Measurements from ENCODE around the gene POC1B. TPM values are rescaled to one million over a fixed set of nuclear protein-coding genes. Genes with fewer than 3 reads are reported as not detected.
A peak's percentile ranks its signal among the peaks of the same experiment; 100 is the strongest.

The POC1B gene
- total and polyA plus RNA-seq, 2 experiments from 2014 or later: 8.3 to 15.0 TPM

DNA sequence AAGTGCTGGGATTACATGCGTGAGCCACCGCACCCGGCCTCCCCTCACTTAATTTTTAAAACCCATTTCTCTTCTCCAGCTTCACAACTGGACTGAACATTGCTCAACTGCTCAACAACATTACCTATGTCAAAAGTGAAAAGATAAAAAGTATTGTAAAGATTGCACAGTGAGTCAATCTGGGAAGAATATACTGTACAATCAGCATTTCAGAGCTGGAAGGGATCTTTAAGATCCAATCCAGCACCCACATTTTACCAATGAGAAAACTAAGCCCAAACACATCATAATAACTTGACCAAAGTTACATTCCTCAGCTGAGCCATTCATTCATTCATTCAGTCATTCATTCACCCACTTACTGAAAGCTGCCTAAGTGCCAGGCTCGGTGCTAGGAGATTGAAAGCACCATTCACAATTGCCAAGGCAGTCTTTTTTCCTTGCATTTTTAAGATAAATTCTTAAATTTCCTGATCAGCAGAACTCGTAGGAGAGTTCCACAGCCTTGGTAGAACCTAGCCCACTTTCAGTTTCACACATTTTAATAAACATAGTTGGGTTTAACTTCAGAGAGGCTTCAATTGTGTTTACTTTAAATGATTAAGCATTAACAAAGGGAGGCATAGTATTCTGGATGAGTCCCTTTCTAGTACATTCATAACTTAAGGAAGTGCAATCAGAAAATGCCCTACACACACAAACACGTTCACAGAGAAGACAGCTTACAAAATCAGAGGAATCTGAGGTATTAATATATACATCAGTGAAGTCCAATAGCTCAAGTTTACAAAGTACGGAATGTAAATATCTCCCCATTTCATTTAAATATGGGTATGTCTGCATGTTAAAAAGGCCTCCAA lies 4.3 kb downstream of the POC1B start:
- H3F3A ChIP-seq (ENCODE audit: insufficient read depth): 0 out of 2 replicates have a peak, but pooled peaks cover 4% of the 10 kb centered on the region
- TF ChIP-seq EZH2 (IDR thresholded peaks at IDR 0.05; ENCODE audit: insufficient read depth, poor library complexity, severe bottlenecking) (no peak), EZH2phosphoT487 (IDR thresholded peaks at IDR 0.05; ENCODE audit: insufficient read depth, low read depth) (no peak)
- no peak overlapping the region for H3K9ac ChIP-seq
- peak overlapping the region; percentile 45 for H3K4me2 ChIP-seq (ENCODE audit: unreplicated experiment)
- no peaks in the 10 kb centered on the region for H3K27me3 ChIP-seq (replicated peaks; ENCODE audit: insufficient read depth)
- no peaks in the 10 kb centered on the region for H4K20me1 ChIP-seq (ENCODE audit: insufficient read depth)
- in situ Hi-C loops (cut with MboI): loop anchor here (25.0 kb wide), 1 partner anchor 1409 kb away; no protein-coding TSS in a partner anchor
- no peaks in the 10 kb centered on the region for H3K9me2 ChIP-seq (ENCODE audit: insufficient read depth)
- H3K36me3 ChIP-seq (ENCODE audit: low read depth): no peaks in the 10 kb centered on the region
- H3K4me3 ChIP-seq: peak overlapping the region; percentile 11
- no peaks in the 10 kb centered on the region for H3K9me3 ChIP-seq (ENCODE audit: low read depth)
- no peak overlapping the region for H2AFZ ChIP-seq
- peaks cover 68% of the 10 kb centered on the region for H3K79me2 ChIP-seq (ENCODE audit: insufficient read depth)
- 97% methylated on average over 7 of the region's 7 CpGs for WGBS, 2 experiments (ENCODE audit: low coverage in 1 of 2, low lambda C conversion rate in 2 of 2, missing lambda C conversion rate in 2 of 2)
- no peak overlapping the region for H3K27ac ChIP-seq
- peaks cover 31% of the 10 kb centered on the region for H3K4me1 ChIP-seq (ENCODE audit: insufficient read depth)
- DNase-seq: no peak

GRCh38 chr12:89517720-89518119 lies 8.1 kb downstream of the POC1B start:
- Histone ChIP-seq H3K27me3 (replicated peaks; ENCODE audit: insufficient read depth) (no peaks in the 10 kb centered on the region), H3K36me3 (ENCODE audit: low read depth) (no peaks in the 10 kb centered on the region), H3K4me2 (ENCODE audit: unreplicated experiment) (no peak overlapping the region), H4K20me1 (ENCODE audit: insufficient read depth) (no peaks in the 10 kb centered on the region), H3K9me2 (ENCODE audit: insufficient read depth) (no peaks in the 10 kb centered on the region), H3K9me3 (ENCODE audit: low read depth) (no peaks in the 10 kb centered on the region), H3K79me2 (ENCODE audit: insufficient read depth) (peaks cover 47% of the 10 kb centered on the region), H3F3A (ENCODE audit: insufficient read depth) (no peaks in the 10 kb centered on the region), H3K4me1 (ENCODE audit: insufficient read depth) (peaks cover 16% of the 10 kb centered on the region), H3K9ac (no peak overlapping the region), H3K27ac (no peak overlapping the region), H3K4me3 (no peak overlapping the region), H2AFZ (no peak overlapping the region)
- 63 to 64% methylated on average over 3 of the region's 3 CpGs for WGBS, 2 experiments (ENCODE audit: low coverage in 1 of 2, low lambda C conversion rate in 2 of 2, missing lambda C conversion rate in 2 of 2)
- DNase-seq: no peak
- TF ChIP-seq EZH2 (IDR thresholded peaks at IDR 0.05; ENCODE audit: insufficient read depth, poor library complexity, severe bottlenecking): no peak
- no peak for TF ChIP-seq EZH2phosphoT487 (IDR thresholded peaks at IDR 0.05; ENCODE audit: insufficient read depth, low read depth)
- in situ Hi-C loops (cut with MboI): loop anchor here (25.0 kb wide), 1 partner anchor 1405 kb away; no protein-coding TSS in a partner anchor

DNA sequence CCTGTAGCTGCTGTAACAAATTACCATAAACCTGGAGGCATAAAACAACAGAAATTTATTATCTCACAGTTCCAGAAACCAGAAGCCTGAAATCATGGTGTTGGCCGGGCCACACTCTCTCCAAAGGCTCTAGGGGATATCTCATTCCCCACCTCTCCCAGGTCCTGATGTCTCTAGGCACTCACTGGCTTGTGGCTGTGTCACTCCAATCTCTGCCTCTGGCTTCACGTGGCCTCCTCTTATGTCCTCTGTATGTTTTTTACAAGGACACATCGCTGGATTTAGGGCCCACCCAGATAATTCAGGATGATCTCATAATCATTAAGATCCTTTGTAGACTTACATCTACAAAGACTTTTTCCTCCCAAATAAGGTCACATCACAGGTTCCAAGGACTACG lies 9.2 kb downstream of the POC1B start:
- Histone ChIP-seq H3F3A (ENCODE audit: insufficient read depth) (no peaks in the 10 kb centered on the region), H3K9ac (no peak overlapping the region), H3K9me2 (ENCODE audit: insufficient read depth) (no peaks in the 10 kb centered on the region), H4K20me1 (ENCODE audit: insufficient read depth) (no peaks in the 10 kb centered on the region), H3K9me3 (ENCODE audit: low read depth) (no peaks in the 10 kb centered on the region), H3K4me1 (ENCODE audit: insufficient read depth) (peaks cover 5% of the 10 kb centered on the region), H3K4me2 (ENCODE audit: unreplicated experiment) (no peak overlapping the region), H3K4me3 (no peak overlapping the region), H3K27ac (no peak overlapping the region), H3K36me3 (ENCODE audit: low read depth) (no peaks in the 10 kb centered on the region), H3K79me2 (ENCODE audit: insufficient read depth) (peaks cover 36% of the 10 kb centered on the region), H2AFZ (no peak overlapping the region), H3K27me3 (replicated peaks; ENCODE audit: insufficient read depth) (no peaks in the 10 kb centered on the region)
- in situ Hi-C loops (cut with MboI): loop anchor here (25.0 kb wide), 1 partner anchor 1404 kb away; no protein-coding TSS in a partner anchor
- TF ChIP-seq EZH2 (IDR thresholded peaks at IDR 0.05; ENCODE audit: insufficient read depth, poor library complexity, severe bottlenecking): no peak
- TF ChIP-seq EZH2phosphoT487 (IDR thresholded peaks at IDR 0.05; ENCODE audit: insufficient read depth, low read depth): no peak
- no peak for DNase-seq
- WGBS, 2 experiments (ENCODE audit: low coverage in 1 of 2, low lambda C conversion rate in 2 of 2, missing lambda C conversion rate in 2 of 2): 71 to 73% methylated on average over 4 of the region's 4 CpGs

- Histone ChIP-seq H3K9ac (no peak overlapping the region), H3K4me3 (no peak overlapping the region), H4K20me1 (ENCODE audit: insufficient read depth) (no peaks in the 10 kb centered on the region), H3K27me3 (replicated peaks; ENCODE audit: insufficient read depth) (no peaks in the 10 kb centered on the region), H3K9me2 (ENCODE audit: insufficient read depth) (no peaks in the 10 kb centered on the region), H3K79me2 (ENCODE audit: insufficient read depth) (peaks cover 17% of the 10 kb centered on the region), H3K36me3 (ENCODE audit: low read depth) (no peaks in the 10 kb centered on the region), H3K27ac (no peak overlapping the region), H3K4me2 (ENCODE audit: unreplicated experiment) (no peak overlapping the region), H3K4me1 (ENCODE audit: insufficient read depth) (no peaks in the 10 kb centered on the region), H3K9me3 (ENCODE audit: low read depth) (no peaks in the 10 kb centered on the region), H3F3A (ENCODE audit: insufficient read depth) (no peaks in the 10 kb centered on the region), H2AFZ (no peak overlapping the region)
- 97 to 100% methylated on average over 1 of the region's 1 CpG for WGBS, 2 experiments (ENCODE audit: low coverage in 1 of 2, low lambda C conversion rate in 2 of 2, missing lambda C conversion rate in 2 of 2)
- in situ Hi-C loops (cut with MboI): loop anchor here (25.0 kb wide), 1 partner anchor 1402 kb away; no protein-coding TSS in a partner anchor
- DNase-seq: no peak
- TF ChIP-seq EZH2 (IDR thresholded peaks at IDR 0.05; ENCODE audit: insufficient read depth, poor library complexity, severe bottlenecking) (no peak), EZH2phosphoT487 (IDR thresholded peaks at IDR 0.05; ENCODE audit: insufficient read depth, low read depth) (no peak)
Measured at GRCh38 chr12:89514751-89515150, 11.1 kb downstream of the POC1B start.

All from GM23248 (cell line).